Measurements from ENCODE around the gene NGFR.
A peak's percentile ranks its signal among the peaks of the same experiment; 100 is the strongest.
"Not testable (repeated sequence)": the region's sequence is repeated elsewhere in the genome, so short reads cannot be mapped to it uniquely, and the experiment has no call there.

The NGFR gene

DNA sequence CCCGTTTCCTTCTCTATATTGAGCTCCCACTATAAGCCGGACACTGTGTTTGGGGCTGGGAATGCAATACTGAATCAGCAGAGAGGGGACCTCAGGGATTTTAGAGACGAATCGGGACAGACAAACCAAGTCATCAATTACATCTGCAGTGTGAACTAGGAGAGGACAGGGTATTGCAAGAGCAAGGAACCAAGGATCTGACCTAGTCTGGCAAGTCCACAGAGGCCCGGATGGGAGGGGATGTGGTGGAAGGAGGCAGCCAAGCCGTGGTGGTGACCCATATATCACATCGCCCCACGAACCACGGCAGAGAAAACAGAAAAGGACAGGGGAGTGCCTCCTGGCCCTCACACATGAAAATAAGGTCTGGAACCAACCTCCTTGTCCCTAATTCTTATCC, 52.5 kb downstream of the NGFR start:
- no peak for DNase-seq

DNA sequence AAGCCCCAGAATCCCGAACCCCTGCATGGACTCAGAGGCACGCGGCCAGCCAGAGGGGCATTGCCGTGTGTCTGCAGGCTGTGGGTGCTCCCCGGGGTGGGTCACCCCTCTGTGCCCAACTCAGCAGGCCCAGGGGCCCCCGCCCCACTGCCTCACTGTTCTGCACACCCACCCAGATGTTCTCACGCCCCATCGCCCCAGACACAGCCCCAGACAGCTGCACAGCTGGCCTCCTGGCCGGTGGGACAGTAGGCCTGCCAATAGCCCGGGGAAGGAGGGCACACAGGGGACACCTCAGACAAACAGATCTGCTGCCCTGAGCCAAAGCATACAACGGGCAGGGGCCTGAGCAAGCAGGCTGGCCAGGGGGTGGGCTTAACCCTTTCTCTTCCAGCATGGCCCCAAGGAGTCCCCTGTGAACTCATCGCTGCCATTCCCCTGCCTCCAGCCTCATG, 53.0 kb downstream of the NGFR start:
- no peak for DNase-seq

- no peak for DNase-seq
Observed at GRCh38 chr17:49548506-49549310, 53.6 kb downstream of the NGFR start.

DNA sequence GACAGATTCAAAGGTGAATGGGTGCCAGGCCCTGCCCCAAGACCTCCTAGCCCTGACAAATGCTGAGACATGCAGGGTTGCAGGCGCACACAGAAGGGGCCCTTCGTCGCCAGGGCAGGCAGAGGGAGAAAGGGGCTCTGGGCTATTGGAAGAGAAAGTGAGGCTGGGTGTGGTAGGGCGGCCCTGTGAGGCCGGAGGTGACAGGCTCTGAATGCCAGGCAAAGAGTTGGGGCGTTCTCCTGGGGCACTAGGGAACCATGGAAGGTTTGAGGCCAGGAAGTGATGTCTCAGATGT, 54.2 kb downstream of the NGFR start:
- no peak for DNase-seq

GRCh38 chr17:49549691-49550678, 54.9 kb downstream of the NGFR start:
- no peak for DNase-seq

- DNase-seq, result not testable (repeated sequence)
Observed at GRCh38 chr17:49550764-49551163, 55.7 kb downstream of the NGFR start.

DNA sequence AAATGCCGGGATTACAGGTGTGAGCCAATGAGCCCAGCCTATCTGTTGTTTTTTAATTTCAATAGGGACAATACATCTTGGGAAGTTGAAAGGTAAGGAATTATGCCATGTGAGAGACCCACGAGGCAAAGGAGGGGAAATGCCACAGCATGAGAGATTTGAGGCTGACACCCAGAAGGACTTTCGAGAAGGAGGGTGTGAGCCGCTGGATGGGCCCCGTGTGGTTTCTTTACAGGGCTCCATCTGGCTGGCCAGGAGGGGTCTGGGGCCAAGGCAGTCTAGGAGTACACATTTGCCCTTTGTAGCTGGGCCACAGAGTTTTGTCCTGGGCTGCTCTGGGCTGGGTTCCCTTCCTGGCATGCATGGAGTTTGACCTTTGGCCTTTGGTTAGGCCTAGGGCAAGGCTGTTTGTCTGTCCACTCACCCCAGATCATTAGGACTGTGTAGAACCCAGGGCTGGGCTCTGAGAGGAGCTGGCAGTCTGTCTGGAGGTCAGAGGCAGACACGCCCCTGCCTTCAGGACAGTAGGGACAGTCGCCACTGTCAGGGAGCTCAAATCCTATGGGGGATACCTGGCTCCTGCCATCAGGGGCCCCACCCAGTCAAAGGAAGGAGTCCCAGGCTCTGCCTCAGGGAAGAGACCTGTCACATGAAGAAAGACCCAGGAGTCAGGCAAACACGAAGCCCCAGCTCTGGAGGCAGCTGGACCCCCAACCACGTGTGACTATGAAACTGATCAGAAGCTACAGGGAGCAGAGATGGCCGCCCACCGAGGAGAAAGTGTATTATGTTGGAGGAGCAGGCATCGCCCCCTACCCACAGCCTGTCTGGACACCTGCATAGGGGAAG, 56.4 kb downstream of the NGFR start:
- DNase-seq, result no peak

- no peak for DNase-seq
Observed at GRCh38 chr17:49552070-49552751, 57.1 kb downstream of the NGFR start.

DNA sequence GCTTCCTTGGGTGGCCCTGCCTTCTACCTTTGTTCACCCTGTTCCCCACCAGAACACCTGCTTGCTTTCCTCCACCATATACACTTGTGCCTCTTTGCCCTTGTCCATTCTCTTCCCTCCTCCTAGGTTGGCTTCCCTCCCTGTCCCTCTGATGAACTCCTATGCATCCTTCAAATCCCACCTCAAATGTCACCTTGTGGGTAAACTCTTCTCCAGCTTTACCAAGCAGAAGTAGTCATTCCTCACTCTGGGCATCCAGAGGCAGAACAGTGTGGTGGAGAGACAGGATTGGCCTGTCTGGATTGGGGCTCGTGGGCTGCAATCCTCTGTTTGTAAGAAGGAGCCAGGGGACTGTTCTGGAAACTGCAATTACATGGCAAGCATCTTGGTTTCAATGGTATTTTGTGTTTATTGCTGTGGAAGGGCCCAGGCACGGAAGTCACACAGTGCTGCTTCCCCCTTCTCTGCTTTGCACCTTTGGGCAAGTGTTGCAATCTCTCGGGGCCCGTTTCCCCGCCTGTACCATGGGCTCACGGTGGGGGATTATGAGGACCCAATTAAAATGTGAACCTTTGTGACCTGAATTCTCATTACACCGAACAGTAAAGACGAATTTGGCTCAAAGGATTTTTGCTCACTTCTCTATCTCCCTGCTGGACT, 58.7 kb downstream of the NGFR start:
- DNase-seq, result no peak

- no peak for DNase-seq
Observed at GRCh38 chr17:49554694-49555494, 59.8 kb downstream of the NGFR start.

- DNase-seq, result no peak
Observed at GRCh38 chr17:49555495-49556222, 60.6 kb downstream of the NGFR start.

DNA sequence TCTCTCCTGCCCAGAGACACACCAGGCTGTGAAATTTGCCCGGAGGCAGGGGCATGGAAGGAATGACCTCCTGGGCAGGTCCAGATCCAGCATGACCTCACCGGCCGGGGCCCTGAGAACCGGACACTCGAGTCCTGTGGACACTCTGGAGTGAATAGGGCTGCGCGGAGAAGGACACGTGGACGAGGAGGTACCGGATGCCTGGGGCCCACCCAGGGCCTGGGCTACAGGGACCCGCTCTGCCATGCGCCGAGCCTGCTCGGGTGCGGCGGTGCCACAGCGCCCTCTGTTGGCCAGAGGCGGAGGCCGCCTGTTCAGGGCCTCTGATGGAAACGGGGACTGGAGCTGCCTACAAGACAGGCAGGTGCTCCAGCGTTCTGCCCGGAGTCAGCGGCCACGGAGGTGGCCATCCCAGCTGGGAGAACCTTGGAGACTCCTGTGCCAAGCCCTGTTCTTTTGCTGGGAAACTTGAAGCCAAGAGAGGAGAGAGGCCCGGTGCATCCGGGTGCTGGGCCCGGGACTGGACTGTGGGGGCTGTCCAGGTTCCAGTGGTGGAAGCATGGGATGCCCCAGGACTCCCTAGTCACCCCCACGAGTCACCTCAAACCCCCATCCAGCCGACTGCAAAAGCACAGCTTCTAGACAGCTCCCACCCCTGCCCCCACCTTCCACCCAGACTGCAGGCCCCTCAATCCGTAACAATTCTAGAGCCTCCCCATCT, 61.3 kb downstream of the NGFR start:
- peak; percentile 48 for DNase-seq

GRCh38 chr17:49557312-49558024, 62.4 kb downstream of the NGFR start:
- peak; percentile 45 for DNase-seq
